ENCODE results near the gene UBTD1.

UBTD1 gene

GRCh38 chr10:97538411-97538810, 39.7 kb downstream of the UBTD1 start:
- TF ChIP-seq CTCF (IDR thresholded peaks at IDR 0.05; ENCODE audit: borderline replicate concordance, insufficient read depth, low read depth, low read length): no peak

GRCh38 chr10:97538839-97539238, 40.1 kb downstream of the UBTD1 start:
- TF ChIP-seq CTCF (IDR thresholded peaks at IDR 0.05; ENCODE audit: borderline replicate concordance, insufficient read depth, low read depth, low read length): no peak
- no peak overlapping the region for H3K4me3 ChIP-seq (ENCODE audit: low read depth, low read length)

More at GRCh38 chr10:97538411-97538810, 39.7 kb downstream of the UBTD1 start:
- no peak overlapping the region for H3K4me3 ChIP-seq (ENCODE audit: low read depth, low read length)

GRCh38 chr10:97539523-97540200, 40.9 kb downstream of the UBTD1 start:
- no peak for TF ChIP-seq CTCF (IDR thresholded peaks at IDR 0.05; ENCODE audit: borderline replicate concordance, insufficient read depth, low read depth, low read length)
- no peak overlapping the region for H3K4me3 ChIP-seq (ENCODE audit: low read depth, low read length)

GRCh38 chr10:97540669-97541500, 42.2 kb downstream of the UBTD1 start:
- no peak for TF ChIP-seq CTCF (IDR thresholded peaks at IDR 0.05; ENCODE audit: borderline replicate concordance, insufficient read depth, low read depth, low read length)
- H3K4me3 ChIP-seq (ENCODE audit: low read depth, low read length): no peak overlapping the region

- TF ChIP-seq CTCF (IDR thresholded peaks at IDR 0.05; ENCODE audit: borderline replicate concordance, insufficient read depth, low read depth, low read length): no peak
- no peak overlapping the region for H3K4me3 ChIP-seq (ENCODE audit: low read depth, low read length)
Observed at GRCh38 chr10:97542169-97543024, 43.7 kb downstream of the UBTD1 start.

GRCh38 chr10:97543025-97543546, 44.4 kb downstream of the UBTD1 start:
- H3K4me3 ChIP-seq (ENCODE audit: low read depth, low read length): no peak overlapping the region
- no peak for TF ChIP-seq CTCF (IDR thresholded peaks at IDR 0.05; ENCODE audit: borderline replicate concordance, insufficient read depth, low read depth, low read length)
